HAP-1 (cell line): ENCODE measurements around the gene ACTL7A.
"Not testable (repeated sequence)": the region's sequence is repeated elsewhere in the genome, so short reads cannot be mapped to it uniquely, and the experiment has no call there.

Source experiments
- DNase-seq, 2 experiments: peaks; one replicate each; pipeline ENCODE4 v3.0.0-alpha.2; 2016 to 2020; ENCODE audit warnings: low spot score in 2 of 2
- H3K27me3 ChIP-seq: fragments of 250-450 bp; sonication (Bioruptor Pico); 2 replicates; pipeline ENCODE4 v1.5.1; 2020; ENCODE audit warnings: low read depth, mild to moderate bottlenecking, moderate library complexity
- H3K36me3 ChIP-seq: fragments of 250-450 bp; sonication (Bioruptor Pico); replicated peaks from 2 replicates; pipeline ENCODE4 v1.5.1; 2020; ENCODE audit warnings: mild to moderate bottlenecking
- H3K4me1 ChIP-seq: fragments of 250-450 bp; sonication (Bioruptor Pico); 2 replicates; pipeline ENCODE4 v1.5.1; 2020; ENCODE audit warnings: mild to moderate bottlenecking
- H3K4me3 ChIP-seq: fragments of 250-450 bp; sonication (Bioruptor Pico); 2 replicates; pipeline ENCODE4 v1.5.1; 2020; ENCODE audit warnings: mild to moderate bottlenecking, moderate library complexity
- H3K9me3 ChIP-seq: fragments of 250-450 bp; sonication (Bioruptor Pico); 2 replicates; pipeline ENCODE4 v1.5.1; 2020; ENCODE audit warnings: mild to moderate bottlenecking, moderate library complexity
- in situ Hi-C: fragments of 300-500 bp; cut with MboI; formaldehyde crosslinking; loops from 3 replicates; pipeline ENCODE4 v1.14.3; 2020; ENCODE audit warnings: low sequenced_read_pairs, inconsistent platforms, mixed read lengths

The ACTL7A gene

GRCh38 chr9:108874058-108874788 is 12.2 kb downstream of the ACTL7A start:
- peaks cover 67% of the 10 kb centered on the region for H3K36me3 ChIP-seq
- no peak for DNase-seq
- in situ Hi-C loops, result no loop called here
- H3K4me3 ChIP-seq, result no peak overlapping the region
- no peaks in the 10 kb centered on the region for H3K4me1 ChIP-seq
- H3K9me3 ChIP-seq, result no peaks in the 10 kb centered on the region
- no peaks in the 10 kb centered on the region for H3K27me3 ChIP-seq

- Histone ChIP-seq H3K4me1 (no peaks in the 10 kb centered on the region), H3K9me3 (no peaks in the 10 kb centered on the region), H3K36me3 (peaks cover 78% of the 10 kb centered on the region), H3K27me3 (no peaks in the 10 kb centered on the region), H3K4me3 (no peak overlapping the region)
- in situ Hi-C loops, result no loop called here
- DNase-seq, result no peak
Measured at GRCh38 chr9:108876425-108876824, 14.4 kb downstream of the ACTL7A start.

GRCh38 chr9:108877524-108877923 is 15.5 kb downstream of the ACTL7A start:
- Histone ChIP-seq H3K4me1 (no peaks in the 10 kb centered on the region), H3K9me3 (no peaks in the 10 kb centered on the region), H3K4me3 (no peak overlapping the region), H3K36me3 (peaks cover 78% of the 10 kb centered on the region), H3K27me3 (no peaks in the 10 kb centered on the region)
- DNase-seq, result no peak
- in situ Hi-C loops, result no loop called here

GRCh38 chr9:108880738-108881316 is 18.8 kb downstream of the ACTL7A start:
- in situ Hi-C loops, result no loop called here
- Histone ChIP-seq H3K27me3 (no peaks in the 10 kb centered on the region), H3K9me3 (no peaks in the 10 kb centered on the region), H3K36me3 (peaks cover 58% of the 10 kb centered on the region), H3K4me3 (no peak overlapping the region), H3K4me1 (no peaks in the 10 kb centered on the region)
- no peak for DNase-seq

GRCh38 chr9:108882052-108882888 is 20.2 kb downstream of the ACTL7A start:
- in situ Hi-C loops, result no loop called here
- no peak overlapping the region for H3K4me3 ChIP-seq
- no peaks in the 10 kb centered on the region for H3K9me3 ChIP-seq

GRCh38 chr9:108883085-108883484 is 21.0 kb downstream of the ACTL7A start:
- no peak overlapping the region for H3K4me3 ChIP-seq
- DNase-seq, result no peak
- H3K4me1 ChIP-seq, result no peaks in the 10 kb centered on the region
- in situ Hi-C loops, result no loop called here
- H3K9me3 ChIP-seq, result no peaks in the 10 kb centered on the region
- H3K36me3 ChIP-seq, result peaks cover 46% of the 10 kb centered on the region
- H3K27me3 ChIP-seq, result no peaks in the 10 kb centered on the region

More at GRCh38 chr9:108882052-108882888, 20.2 kb downstream of the ACTL7A start:
- Histone ChIP-seq H3K36me3 (peaks cover 48% of the 10 kb centered on the region), H3K4me1 (no peaks in the 10 kb centered on the region), H3K27me3 (no peaks in the 10 kb centered on the region)
- DNase-seq, result no peak

- Histone ChIP-seq H3K9me3 (no peaks in the 10 kb centered on the region), H3K4me1 (no peaks in the 10 kb centered on the region), H3K4me3 (no peak overlapping the region), H3K36me3 (peaks cover 46% of the 10 kb centered on the region), H3K27me3 (no peaks in the 10 kb centered on the region)
- in situ Hi-C loops, result no loop called here
- DNase-seq, result no peak
Measured at GRCh38 chr9:108884701-108885100, 22.6 kb downstream of the ACTL7A start.

GRCh38 chr9:108885643-108886348 is 23.7 kb downstream of the ACTL7A start:
- DNase-seq, result peak; percentile 23 to 58
- Histone ChIP-seq H3K9me3 (no peaks in the 10 kb centered on the region), H3K4me3 (no peak overlapping the region), H3K36me3 (peaks cover 43% of the 10 kb centered on the region), H3K4me1 (no peaks in the 10 kb centered on the region), H3K27me3 (no peaks in the 10 kb centered on the region)
- in situ Hi-C loops, result no loop called here

- H3K36me3 ChIP-seq, result peaks cover 47% of the 10 kb centered on the region
- H3K27me3 ChIP-seq, H3K4me3 ChIP-seq, DNase-seq, H3K9me3 ChIP-seq, H3K4me1 ChIP-seq, in situ Hi-C loops: not testable (repeated sequence)
Measured at GRCh38 chr9:108886594-108887271, 24.7 kb downstream of the ACTL7A start.

- DNase-seq, result no peak
- peaks cover 73% of the 10 kb centered on the region for H3K36me3 ChIP-seq
- in situ Hi-C loops, result no loop called here
- H3K9me3 ChIP-seq, result no peaks in the 10 kb centered on the region
- no peaks in the 10 kb centered on the region for H3K27me3 ChIP-seq
- no peaks in the 10 kb centered on the region for H3K4me1 ChIP-seq
- no peak overlapping the region for H3K4me3 ChIP-seq
Measured at GRCh38 chr9:108889649-108890067, 27.6 kb downstream of the ACTL7A start.

GRCh38 chr9:108894225-108894997 is 32.3 kb downstream of the ACTL7A start:
- in situ Hi-C loops, result no loop called here
- H3K27me3 ChIP-seq, result no peaks in the 10 kb centered on the region
- peaks cover 88% of the 10 kb centered on the region for H3K36me3 ChIP-seq
- H3K4me1 ChIP-seq, result no peaks in the 10 kb centered on the region
- H3K9me3 ChIP-seq, result no peaks in the 10 kb centered on the region
- DNase-seq, result no peak
- no peak overlapping the region for H3K4me3 ChIP-seq

- Histone ChIP-seq H3K9me3 (no peaks in the 10 kb centered on the region), H3K36me3 (peaks cover 85% of the 10 kb centered on the region), H3K4me3 (no peak overlapping the region), H3K4me1 (no peaks in the 10 kb centered on the region), H3K27me3 (no peaks in the 10 kb centered on the region)
- DNase-seq, result no peak
- in situ Hi-C loops, result no loop called here
Measured at GRCh38 chr9:108897324-108898096, 35.4 kb downstream of the ACTL7A start.
